Measurements from ENCODE around the gene SEL1L3. TPM values are rescaled to one million over a fixed set of nuclear protein-coding genes. Genes with fewer than 3 reads are reported as not detected.

SEL1L3 gene
- total RNA-seq, 1 experiment from 2014 or later, result 167 TPM

GRCh38 chr4:25792200-25792791 is 70.5 kb downstream of the SEL1L3 start:
- peak; percentile 71 for DNase-seq (ENCODE audit: low spot score)

DNA sequence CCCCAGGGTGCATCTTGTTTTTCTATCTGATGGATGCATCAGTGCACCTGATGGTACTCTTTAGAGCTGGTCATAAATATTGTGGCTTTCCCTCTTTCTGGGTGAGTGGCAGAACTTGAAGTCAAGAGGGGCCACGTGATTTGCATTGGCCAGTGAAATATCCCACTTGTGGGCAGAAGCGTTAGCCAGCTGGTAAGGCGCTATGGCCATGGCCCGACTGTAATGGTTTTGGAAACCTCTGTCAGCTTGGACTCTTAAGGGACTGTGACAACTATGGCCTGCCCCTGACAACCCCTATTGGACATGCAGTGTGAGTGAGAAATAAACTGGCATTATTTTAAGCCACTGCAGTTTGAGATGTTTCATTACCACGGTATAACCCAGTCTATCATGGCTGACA is 72.8 kb downstream of the SEL1L3 start:
- DNase-seq (ENCODE audit: low spot score), result no peak

- no peak for DNase-seq (ENCODE audit: low spot score)
Observed at GRCh38 chr4:25788703-25789238, 74.0 kb downstream of the SEL1L3 start.

DNA sequence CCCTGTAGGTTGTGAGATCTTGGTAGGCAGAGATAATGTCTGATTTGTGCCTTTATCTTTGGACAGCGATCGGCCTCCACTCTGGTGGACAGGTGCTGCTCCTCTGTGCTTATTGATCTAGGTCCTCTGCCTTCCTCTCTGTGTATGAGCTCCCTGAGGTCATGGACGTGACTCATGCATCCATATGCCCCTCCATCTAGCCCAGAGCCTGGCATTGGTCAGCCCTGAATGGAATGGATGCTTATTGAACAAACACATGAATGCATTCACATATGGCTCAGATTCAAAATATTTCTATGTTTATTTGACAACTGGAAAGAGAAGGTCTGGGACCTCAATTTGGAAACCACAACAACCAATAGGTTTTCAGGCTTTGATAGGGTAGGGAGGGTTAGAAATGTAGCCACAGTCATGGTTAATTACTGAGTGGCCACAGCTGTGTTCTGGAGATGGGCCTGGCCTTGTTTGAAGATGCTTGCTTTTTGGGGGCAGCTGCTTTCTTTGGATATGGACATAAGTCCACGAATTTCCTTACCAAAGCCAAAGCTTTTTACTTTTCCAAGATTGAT is 76.2 kb downstream of the SEL1L3 start:
- DNase-seq (ENCODE audit: low spot score), result no peak

- no peak for DNase-seq (ENCODE audit: low spot score)
Observed at GRCh38 chr4:25783943-25784342, 78.8 kb downstream of the SEL1L3 start.

- DNase-seq (ENCODE audit: low spot score), result no peak
Observed at GRCh38 chr4:25783126-25783525, 79.7 kb downstream of the SEL1L3 start.

DNA sequence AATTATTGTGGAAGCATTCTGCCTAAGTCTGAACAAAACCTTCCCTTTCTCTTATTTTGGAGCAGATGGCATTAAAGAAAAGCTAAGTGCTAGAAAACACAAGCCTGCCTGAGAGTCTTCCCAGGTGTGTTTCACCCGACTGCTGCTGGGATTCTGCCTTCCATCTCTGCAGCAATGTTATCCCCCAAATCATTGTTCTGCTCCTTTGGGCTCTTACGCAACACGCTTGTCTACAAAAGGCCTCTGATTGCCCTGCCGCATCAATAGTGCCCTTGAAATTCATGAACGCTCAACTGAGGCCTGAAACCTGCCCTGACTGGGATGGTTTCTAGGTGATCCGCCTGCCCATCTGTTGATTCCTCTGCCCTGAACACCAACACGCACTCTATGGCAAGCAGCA is 80.3 kb downstream of the SEL1L3 start:
- no peak for DNase-seq (ENCODE audit: low spot score)

DNA sequence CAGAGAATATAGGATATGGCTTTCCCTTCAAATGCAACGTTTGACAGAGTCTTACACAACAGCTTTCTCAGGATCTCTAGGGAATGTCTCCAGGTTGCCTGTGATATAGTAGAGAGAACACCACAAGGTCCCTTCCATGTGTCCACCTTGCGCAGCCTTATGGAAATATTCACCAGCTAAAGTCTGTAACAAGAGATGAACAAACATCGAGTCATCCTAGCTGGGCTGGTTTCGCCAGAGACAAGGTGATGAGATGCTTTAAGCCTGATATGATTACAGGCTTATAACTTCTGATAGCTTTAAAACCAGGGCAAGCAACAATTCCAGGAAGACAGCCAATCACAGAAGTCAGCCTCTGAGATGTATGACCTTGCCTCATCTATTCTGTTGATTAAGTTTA is 83.8 kb downstream of the SEL1L3 start:
- DNase-seq (ENCODE audit: low spot score), result no peak

GRCh38 chr4:25776795-25777194 is 86.0 kb downstream of the SEL1L3 start:
- no peak for DNase-seq (ENCODE audit: low spot score)

DNA sequence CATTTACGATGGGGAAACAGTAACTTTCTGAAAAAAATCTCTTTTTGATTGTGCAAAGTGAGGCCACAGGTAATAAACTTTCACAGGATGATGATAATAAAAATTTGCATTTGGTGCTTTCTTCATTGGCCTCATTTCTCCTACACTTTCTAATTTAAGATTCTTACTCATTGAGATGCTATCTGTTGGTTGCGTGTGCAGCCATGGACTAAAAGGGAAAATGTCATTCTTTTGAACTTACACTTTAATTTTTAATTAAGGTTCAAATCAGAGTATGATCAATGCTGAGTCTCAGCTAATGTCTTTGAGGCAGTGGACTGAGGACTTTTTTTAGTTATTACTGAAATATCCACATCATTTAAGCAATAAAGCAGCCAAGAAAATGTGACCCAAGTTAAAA is 87.6 kb downstream of the SEL1L3 start:
- no peak for DNase-seq (ENCODE audit: low spot score)

DNA sequence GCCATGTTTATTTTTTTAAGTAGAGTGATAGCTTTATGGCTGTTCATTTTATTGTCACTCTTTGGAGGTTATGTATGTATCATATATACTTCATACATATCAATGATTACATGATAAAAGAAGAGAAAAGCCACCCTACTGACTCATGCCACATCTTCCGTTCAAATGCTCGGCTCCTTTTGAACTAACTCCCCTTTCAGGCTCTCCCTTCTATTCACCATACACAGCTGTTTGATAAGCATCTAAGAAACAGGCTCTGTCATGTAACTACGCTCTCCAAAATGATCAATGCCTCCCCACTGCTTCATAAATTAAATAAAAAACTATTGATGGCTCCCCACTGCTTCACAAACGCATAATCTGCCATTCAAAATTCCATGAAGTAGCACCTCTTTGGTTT is 89.4 kb downstream of the SEL1L3 start:
- no peak for DNase-seq (ENCODE audit: low spot score)

DNA sequence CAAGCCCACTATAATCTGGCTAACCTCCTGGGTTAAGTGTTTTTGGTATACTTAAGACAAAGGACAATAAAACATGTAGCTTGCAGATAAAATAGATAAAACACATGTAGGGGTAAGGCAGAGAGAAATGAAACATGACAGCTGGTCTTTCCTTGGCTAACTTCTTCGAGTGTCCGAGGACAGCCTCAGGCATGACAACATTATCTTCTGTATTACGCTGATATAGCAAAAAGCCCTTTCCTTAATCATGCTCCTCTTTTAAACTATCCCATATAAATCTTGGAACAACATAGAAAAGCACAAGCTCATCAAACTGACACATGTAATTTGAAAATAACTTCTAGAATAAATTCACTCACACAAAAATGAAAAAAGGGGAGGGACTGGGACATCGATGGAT is 91.1 kb downstream of the SEL1L3 start:
- DNase-seq (ENCODE audit: low spot score), result no peak

GRCh38 chr4:25770847-25771246 is 91.9 kb downstream of the SEL1L3 start:
- DNase-seq (ENCODE audit: low spot score), result no peak

GRCh38 chr4:25769251-25769650 is 93.5 kb downstream of the SEL1L3 start:
- no peak for DNase-seq (ENCODE audit: low spot score)

DNA sequence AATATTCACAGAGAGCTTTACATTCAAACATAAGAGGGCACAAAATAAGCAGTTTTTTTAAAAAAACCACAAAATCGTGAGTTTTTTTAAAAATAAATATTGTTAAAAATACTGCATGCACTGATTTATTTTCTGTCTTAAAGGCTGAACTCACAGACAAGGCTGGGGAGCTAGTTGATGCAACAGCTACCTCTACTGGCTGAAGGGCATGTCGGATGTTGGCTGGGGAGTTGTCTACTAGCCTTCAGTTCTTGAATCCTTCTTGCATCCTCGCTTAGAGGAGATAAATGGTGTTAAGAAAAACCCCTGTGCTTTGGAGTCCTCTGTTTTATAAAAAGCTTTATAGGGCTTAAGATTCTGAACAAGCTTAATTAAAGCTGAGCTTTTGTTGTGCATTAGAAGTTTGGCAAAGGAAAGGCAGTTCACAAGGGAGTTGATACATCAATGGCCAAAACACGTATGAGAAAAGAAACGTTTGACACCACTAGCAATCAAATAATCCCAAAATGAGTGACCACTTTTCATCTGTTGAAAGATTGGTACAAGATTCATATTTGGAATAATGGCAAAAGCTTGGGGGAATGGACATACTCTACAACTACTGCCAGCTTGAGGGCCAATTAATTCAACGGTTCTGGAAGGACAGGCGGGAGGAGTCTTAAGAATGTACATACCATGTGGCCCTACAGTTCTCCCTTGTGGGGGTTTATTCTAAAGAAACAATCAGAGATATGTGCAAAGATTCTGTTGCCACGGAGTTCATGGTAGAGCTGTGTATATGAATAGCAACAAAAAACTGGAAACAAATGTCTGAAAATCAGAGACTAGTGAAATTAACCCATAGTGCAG is 94.7 kb downstream of the SEL1L3 start:
- peak; percentile 49 for DNase-seq (ENCODE audit: low spot score)

GRCh38 chr4:25760518-25761157 is 102.2 kb downstream of the SEL1L3 start:
- no peak for DNase-seq (ENCODE audit: low spot score)

DNA sequence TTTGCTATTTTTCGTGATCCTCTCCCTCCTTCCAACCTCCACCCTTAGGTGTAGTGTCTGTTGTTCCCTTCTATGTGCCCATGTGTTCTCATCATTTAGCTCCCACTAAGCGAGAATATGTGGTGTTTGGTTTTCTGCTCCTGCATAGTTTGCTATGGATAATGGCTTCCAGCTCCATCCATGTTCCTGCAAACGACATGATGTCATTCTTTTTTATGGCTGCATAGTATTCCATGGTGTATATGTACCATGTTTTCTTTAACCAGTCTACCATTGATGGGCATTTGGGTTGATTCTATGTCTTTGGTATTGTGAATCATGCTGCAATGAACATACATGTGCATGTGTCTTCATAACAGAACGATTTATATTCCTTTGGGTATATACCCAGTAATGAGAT is 102.7 kb downstream of the SEL1L3 start:
- no peak for DNase-seq (ENCODE audit: low spot score)

DNA sequence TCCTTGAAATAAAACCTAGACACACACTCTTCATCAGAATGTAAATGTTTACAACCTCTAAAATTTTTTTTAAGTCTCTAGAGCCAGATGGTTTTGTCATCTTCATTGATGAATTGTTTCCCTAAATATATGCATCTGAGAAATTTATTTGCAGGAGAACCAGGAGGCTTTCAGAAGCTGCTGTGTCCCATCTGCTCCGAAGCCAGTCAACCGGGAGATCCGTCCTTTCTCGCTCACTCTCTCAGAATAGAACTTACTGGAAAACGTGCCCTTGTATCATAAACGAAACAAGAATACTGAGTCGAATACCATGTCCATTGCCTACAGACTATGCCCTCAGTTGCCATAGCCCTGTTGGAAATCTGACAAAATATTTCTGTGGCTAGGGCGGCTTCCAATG is 103.7 kb downstream of the SEL1L3 start:
- DNase-seq (ENCODE audit: low spot score), result no peak

DNA sequence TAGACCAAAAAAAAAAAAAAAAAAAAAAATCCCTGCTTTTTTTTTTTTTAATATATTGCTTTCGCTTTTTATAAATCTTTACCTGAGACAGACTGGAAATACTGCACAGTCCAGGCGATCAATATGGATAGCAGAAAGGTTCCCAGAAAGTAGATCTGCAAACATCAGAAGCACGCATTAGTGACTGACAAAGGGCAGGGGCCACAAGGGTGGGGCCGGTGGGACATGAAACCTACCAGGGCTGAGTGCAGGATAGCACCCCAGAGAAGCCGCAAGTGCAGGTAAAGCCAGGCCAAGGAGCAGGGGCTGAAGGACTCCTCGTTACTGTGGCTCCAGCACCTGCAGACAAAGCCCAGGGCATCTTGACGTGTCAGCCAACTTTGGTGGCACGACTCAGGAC is 105.3 kb downstream of the SEL1L3 start:
- DNase-seq (ENCODE audit: low spot score), result no peak

- DNase-seq (ENCODE audit: low spot score), result no peak
Observed at GRCh38 chr4:25756503-25756902, 106.3 kb downstream of the SEL1L3 start.

- DNase-seq (ENCODE audit: low spot score), result no peak
Observed at GRCh38 chr4:25755911-25756310, 106.9 kb downstream of the SEL1L3 start.

DNA sequence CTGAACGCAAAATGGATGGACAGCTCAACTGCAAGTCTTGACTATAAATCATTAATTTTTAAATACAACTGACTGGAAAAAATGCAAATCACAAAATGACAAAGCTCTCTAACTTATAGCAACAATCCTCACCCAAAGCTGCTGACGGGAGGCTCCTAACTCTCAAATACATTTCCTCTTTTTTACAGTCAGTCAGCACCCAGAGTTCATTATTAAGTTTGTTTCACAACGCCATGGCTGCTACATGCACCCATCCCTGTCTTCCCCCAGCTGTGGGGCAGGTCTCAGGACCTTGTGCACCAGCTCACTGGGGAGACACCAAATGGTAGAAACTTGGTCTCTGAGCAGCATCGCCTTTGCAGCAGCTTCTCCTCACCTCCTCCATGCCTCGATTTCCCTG is 109.5 kb downstream of the SEL1L3 start:
- DNase-seq (ENCODE audit: low spot score), result no peak
